ENCODE data around the gene MANSC1. TPM values are rescaled to one million over a fixed set of nuclear protein-coding genes. Genes with fewer than 3 reads are reported as not detected.

Gene MANSC1
- total RNA-seq, 4 donors from 2014 or later, result 9.0 to 39.2 (median 17.2) TPM

DNA sequence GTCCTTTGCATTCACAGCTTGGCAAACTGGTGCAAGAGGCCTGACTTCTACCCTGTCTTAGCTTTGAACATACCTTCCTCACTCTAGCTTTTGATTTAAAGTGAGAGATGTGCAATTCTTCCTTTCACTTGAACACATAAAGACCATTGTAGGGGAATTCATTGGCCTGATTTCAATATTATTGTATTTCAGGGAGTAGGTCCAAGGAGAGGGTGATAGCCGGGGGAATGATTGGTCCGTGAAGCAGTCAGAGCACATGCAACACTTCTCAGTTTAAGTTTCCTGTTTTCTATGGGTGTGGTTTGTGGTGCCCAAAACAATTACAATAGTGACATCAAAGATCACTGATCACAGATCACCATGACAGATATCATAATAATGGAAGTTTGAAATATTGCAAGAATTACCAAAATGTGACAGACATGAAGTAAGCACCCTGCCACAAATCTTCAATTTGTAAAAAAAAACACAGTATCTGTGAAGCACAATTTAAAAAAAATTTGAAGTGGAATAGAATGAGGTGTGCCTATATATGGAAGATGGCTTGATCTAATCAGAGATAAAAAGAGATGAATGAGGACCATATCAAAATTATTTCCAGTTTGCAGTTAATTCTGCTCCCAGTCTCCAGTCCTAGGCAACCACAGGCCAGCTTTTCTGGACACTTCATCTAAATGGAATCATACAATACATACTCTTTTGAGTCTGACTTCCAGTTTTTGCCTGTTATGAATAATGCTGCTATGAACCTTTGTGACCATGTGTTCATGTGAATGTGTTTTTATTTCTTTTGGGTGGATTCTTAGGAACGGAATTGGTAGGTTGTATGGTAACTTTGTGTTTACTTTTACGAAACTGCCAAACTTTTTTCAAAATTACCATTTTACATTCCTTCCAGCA, 30.0 kb upstream of the MANSC1 start:
- H3K4me3 ChIP-seq (ENCODE audit: low read depth, poor library complexity, severe bottlenecking), result no peak overlapping the region
- TF ChIP-seq POLR2A (IDR thresholded peaks at IDR 0.05), result no peak
- TF ChIP-seq, protein P1, sequence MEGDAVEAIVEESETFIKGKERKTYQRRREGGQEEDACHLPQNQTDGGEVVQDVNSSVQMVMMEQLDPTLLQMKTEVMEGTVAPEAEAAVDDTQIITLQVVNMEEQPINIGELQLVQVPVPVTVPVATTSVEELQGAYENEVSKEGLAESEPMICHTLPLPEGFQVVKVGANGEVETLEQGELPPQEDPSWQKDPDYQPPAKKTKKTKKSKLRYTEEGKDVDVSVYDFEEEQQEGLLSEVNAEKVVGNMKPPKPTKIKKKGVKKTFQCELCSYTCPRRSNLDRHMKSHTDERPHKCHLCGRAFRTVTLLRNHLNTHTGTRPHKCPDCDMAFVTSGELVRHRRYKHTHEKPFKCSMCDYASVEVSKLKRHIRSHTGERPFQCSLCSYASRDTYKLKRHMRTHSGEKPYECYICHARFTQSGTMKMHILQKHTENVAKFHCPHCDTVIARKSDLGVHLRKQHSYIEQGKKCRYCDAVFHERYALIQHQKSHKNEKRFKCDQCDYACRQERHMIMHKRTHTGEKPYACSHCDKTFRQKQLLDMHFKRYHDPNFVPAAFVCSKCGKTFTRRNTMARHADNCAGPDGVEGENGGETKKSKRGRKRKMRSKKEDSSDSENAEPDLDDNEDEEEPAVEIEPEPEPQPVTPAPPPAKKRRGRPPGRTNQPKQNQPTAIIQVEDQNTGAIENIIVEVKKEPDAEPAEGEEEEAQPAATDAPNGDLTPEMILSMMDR (IDR thresholded peaks at IDR 0.05), result no peak
- 61 to 65% methylated on average over 4 of the region's 4 CpGs for WGBS, 2 donors
- no peak for DNase-seq (ENCODE audit: low spot score in 2 of 2)
- intact Hi-C loops (cut with DNase I; ENCODE audit: low total_unique reads), result loop anchor here (5.0 kb wide), 1 partner anchor 322 kb away; no protein-coding TSS in a partner anchor

DNA sequence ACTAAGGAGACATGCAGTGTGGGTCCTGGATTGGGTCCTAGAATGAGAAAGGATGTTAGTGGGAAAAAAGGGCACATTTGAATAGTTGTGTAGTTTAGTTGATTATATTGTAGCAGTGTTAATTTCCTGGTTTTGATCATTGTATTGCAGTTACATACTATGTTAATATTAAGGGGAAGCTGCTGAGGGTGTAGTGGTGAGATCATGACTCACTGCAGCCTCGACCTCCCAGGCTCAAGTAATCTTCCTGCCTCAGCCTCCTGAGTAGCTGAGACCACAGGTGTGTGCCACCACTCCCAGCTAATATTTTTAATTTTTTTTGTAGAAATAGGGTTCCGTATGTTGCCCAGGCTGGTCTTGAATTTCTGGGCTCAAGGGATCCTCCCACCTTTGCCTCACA, 28.6 kb upstream of the MANSC1 start:
- no peak for TF ChIP-seq POLR2A (IDR thresholded peaks at IDR 0.05)
- TF ChIP-seq, protein P1 (IDR thresholded peaks at IDR 0.05), result no peak
- no peak for DNase-seq (ENCODE audit: low spot score in 2 of 2)
- 69 to 93% methylated on average over 2 of the region's 2 CpGs for WGBS, 2 donors
- intact Hi-C loops (cut with DNase I; ENCODE audit: low total_unique reads), result loop anchor here (5.0 kb wide), 1 partner anchor 324 kb away; no protein-coding TSS in a partner anchor
- H3K4me3 ChIP-seq (ENCODE audit: low read depth, poor library complexity, severe bottlenecking), result no peak overlapping the region

DNA sequence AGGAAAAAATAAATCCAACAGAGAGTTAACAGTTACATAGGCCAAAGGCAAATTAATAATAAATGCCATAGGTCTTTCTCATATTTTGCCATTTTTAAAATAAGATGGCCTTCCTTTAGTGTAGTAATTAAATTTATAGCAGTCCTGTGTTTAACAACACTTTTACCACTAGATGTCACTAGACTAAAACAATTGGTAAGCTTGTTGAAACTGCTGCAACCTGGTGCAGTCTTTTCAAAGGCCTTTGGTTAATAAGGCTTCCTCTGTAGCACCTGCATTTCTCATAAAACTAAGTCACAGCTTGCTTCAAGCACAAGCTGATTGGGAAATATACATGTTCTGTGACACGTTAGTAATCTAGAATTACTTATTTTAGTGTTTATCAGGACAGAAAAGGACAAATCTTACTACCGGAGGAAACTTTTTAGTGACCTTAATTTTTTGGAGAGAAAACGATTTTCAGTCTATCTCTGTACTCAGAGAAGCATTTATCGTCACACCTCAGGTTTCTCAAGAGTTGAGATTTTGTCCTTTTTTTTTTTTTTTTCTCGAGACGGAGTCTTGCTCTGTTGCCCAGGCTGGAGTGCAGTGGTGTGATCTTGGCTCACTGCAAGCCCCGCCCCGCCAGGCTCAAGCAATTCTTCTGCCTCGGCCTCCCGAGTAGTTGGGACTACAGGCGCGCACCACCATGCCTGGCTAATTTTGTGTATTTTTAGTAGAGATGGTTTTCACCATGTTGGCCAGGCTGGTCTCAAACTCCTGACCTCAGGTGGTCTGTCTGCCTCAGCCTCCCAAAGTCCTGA, 26.8 kb upstream of the MANSC1 start:
- 78% methylated on average over 12 of the region's 12 CpGs for WGBS, 2 donors
- no peak for DNase-seq (ENCODE audit: low spot score in 2 of 2)
- intact Hi-C loops (cut with DNase I; ENCODE audit: low total_unique reads), result loop anchor here (5.0 kb wide), 1 partner anchor 325 kb away; no protein-coding TSS in a partner anchor

GRCh38 chr12:12372946-12373722, 23.1 kb upstream of the MANSC1 start:
- WGBS, 2 donors, result 83 to 85% methylated on average over 4 of the region's 4 CpGs
- DNase-seq (ENCODE audit: low spot score in 2 of 2), result no peak
- H3K4me3 ChIP-seq (ENCODE audit: low read depth, poor library complexity, severe bottlenecking), result no peak overlapping the region
- intact Hi-C loops (cut with DNase I; ENCODE audit: low total_unique reads), result no loop called here
- TF ChIP-seq, protein P1 (IDR thresholded peaks at IDR 0.05), result no peak
- no peak for TF ChIP-seq POLR2A (IDR thresholded peaks at IDR 0.05)

More for the DNA sequence above, 26.8 kb upstream of the MANSC1 start:
- no peak overlapping the region for H3K4me3 ChIP-seq (ENCODE audit: low read depth, poor library complexity, severe bottlenecking)
- TF ChIP-seq POLR2A (IDR thresholded peaks at IDR 0.05), result no peak
- TF ChIP-seq, protein P1 (IDR thresholded peaks at IDR 0.05), result no peak

DNA sequence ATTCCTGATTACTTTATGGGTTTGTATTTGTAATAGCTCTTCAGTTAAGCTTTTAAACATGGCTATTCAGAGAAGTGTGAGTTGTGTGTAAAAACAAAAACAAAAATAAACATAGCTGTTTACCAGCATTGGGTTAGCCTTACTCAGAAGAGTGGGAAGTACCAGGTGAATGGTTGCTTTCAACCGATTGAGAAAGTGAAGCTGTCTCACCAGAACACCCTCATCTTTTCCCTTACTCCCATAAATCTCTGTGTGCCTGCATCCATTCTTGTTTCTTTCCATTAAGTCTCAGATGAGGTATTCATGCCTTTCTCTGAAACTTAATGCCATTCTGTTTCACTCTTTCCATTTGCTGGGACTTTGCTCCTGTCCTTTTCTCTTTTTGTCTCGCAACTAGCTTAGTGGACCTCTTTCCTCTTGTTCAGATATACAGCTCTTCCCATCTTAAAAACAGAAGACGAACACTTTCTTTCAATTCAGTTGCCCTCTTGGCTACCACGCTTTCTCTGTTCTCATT, 17.5 kb upstream of the MANSC1 start:
- intact Hi-C loops (cut with DNase I; ENCODE audit: low total_unique reads), result no loop called here
- 88 to 92% methylated on average over 4 of the region's 4 CpGs for WGBS, 2 donors
- H3K4me3 ChIP-seq (ENCODE audit: low read depth, poor library complexity, severe bottlenecking), result no peak overlapping the region
- DNase-seq (ENCODE audit: low spot score in 2 of 2), result no peak
- TF ChIP-seq POLR2A (IDR thresholded peaks at IDR 0.05), result no peak
- TF ChIP-seq, protein P1 (IDR thresholded peaks at IDR 0.05), result no peak
